ENCODE data around the gene NEK3.
"Not testable (repeated sequence)": the region's sequence is repeated elsewhere in the genome, so short reads cannot be mapped to it uniquely, and the experiment has no call there.

Gene NEK3

GRCh38 chr13:52109116-52109670 is 50.2 kb downstream of the NEK3 start:
- DNase-seq: no peak

- no peak for DNase-seq
Measured at GRCh38 chr13:52105841-52106240, 53.6 kb downstream of the NEK3 start.

DNA sequence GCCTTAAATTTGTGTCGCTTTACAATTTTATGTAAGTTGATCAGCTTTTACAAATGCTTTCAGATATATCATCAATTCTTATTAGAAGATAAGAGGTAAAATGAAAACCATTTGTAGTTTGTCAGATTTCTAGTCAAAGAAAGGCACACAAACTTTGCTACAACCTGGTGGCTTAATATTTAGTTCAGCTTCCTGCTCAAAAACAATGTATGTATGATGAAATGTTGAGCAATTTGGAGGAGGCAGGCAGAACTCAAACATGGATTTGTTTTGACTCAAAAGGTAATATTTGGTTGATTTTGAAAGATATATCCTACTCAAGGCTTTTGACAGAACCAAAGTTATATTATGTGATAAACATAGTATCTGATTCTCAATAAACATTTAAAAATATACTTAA is 54.8 kb downstream of the NEK3 start:
- no peak for DNase-seq

DNA sequence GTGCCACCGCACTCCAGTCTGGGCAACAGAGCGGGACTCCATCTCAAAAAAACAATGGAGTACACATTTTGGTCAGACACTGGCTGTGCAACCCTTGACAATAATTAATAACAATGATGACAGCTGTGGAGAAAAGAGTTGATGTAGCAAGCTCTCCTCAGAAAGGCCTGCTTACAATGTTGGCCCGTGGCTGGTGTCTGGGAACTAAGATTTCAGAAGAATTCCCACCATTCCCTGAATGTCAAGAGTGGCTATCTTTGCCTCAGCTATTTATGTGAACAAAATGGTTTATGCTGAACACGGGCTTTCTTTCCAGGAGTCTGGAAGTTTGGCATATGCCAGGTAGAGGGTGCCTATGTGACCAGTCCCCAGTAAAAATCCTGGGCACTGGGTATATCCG is 56.0 kb downstream of the NEK3 start:
- DNase-seq: no peak

- DNase-seq: not testable (repeated sequence)
Measured at GRCh38 chr13:52102423-52102822, 57.0 kb downstream of the NEK3 start.

- no peak for DNase-seq
Measured at GRCh38 chr13:52097197-52097596, 62.2 kb downstream of the NEK3 start.

GRCh38 chr13:52096748-52097147 is 62.6 kb downstream of the NEK3 start:
- DNase-seq: no peak

DNA sequence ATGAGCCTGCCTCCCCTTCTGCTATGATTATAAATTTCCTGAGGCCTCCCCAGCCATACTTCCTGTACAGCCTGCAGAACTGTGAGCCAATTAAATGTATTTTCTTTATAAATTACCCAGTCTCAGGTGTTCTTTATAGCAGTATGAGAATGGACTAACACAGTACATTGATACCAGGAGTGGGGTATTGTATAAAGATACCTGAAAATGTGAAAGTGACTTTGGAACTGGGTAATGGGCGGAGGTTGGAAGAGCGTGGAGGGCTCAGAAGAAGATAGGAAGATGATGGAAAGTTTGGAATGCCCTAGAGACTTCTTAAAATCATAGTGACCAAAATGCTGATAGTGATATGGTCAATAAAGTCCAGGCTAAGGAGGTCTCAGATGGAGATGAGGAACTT is 63.3 kb downstream of the NEK3 start:
- DNase-seq: no peak

GRCh38 chr13:52092087-52092486 is 67.3 kb downstream of the NEK3 start:
- no peak for DNase-seq

- no peak for DNase-seq
Measured at GRCh38 chr13:52091473-52091872, 67.9 kb downstream of the NEK3 start.

DNA sequence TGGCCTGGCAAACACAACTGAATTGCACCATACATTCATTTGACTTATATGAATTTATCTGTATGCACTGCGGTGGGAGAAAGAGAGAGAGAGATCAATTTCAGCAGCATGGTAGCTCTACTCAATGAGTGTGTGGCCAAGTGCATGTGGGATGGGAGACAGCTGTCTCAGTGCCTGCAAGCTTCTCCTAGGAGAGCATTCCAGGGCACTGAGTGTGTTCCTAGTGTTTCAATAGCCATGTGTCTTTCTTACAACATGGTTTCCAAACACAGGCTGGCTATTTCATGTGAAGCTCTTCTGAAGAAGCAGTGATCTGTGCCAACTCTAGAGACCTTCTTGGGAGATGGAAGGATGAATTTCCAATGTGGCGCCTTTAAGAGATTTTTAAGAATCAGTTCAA is 74.0 kb downstream of the NEK3 start:
- no peak for DNase-seq

GRCh38 chr13:52084981-52085380 is 74.4 kb downstream of the NEK3 start:
- not testable (repeated sequence) for DNase-seq
